ENCODE measurements around the gene SBF1.
"Not testable (repeated sequence)": the region's sequence is repeated elsewhere in the genome, so short reads cannot be mapped to it uniquely, and the experiment has no call there.

Gene SBF1

DNA sequence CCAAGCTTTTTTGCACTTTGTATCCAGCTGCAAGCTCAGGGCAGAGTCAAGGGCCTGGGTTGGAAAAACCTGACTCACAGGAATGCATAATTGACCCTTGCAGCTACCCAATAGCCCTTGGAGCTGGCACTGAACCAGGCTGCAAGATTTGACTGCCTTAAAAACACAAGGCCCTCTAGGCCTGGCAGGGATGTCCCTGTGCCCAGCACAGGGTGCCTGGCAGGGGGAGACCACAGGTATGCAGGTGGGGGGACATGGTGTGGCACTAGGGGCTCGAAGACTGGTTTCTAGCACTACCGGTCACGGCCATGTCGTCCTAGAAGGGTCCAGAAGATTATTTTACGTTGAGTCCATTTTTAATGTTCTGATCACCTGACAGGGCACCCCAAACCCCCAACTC lies 30.2 kb downstream of the SBF1 start:
- DNase-seq: no peak

- no peak for DNase-seq
Observed at GRCh38 chr22:50443801-50444625, 30.8 kb downstream of the SBF1 start.

DNA sequence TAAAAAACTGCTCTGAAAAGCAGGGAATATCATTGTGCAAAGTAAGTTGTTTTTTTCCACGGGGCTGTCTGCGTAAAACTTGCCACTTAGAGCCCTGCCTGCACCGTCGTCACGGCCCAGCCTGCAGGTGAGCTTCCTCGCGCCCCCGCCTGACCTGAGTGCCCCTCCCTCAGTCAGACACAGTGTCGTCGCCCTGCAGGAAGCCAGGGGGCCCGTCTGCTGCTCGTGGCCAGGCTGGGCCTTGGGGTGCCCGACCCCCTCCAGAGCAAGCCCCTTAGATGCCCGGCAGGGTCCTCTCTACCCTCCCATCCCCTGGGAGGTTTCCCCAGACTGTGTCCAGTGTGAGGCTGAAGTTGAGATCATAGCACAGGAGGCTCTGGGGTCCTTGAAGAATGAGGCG lies 31.6 kb downstream of the SBF1 start:
- DNase-seq: no peak

DNA sequence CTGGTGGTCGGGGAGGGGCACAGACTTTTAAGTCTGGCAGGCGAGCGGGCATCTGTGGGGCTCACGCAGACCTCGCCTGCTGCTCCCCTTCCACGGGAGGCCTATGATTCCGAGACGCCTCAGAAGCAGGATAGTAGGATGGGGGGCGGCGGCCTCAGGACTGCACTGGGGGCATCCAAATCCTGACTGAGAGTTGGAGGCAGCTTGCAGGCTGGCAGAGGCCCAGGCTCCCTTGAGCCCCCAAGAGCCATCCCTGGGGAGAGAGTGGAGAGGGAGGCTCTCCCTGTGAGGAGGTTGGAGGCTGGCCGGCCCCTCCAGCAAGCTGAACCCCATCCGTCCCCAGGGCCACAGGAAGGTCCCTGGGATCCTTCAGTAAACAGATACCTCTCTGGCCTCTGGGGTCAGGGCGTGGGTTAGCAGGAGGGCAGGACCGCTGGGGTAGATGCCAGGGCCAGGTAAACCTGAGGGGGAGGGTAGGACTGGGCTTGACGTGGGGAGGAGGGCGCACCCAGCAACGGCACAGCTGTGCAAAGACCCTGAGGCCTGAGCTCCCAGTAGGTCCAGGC lies 33.3 kb downstream of the SBF1 start:
- no peak for DNase-seq

- DNase-seq: no peak
Observed at GRCh38 chr22:50440544-50441249, 34.1 kb downstream of the SBF1 start.

- no peak for DNase-seq
Observed at GRCh38 chr22:50439871-50440331, 34.9 kb downstream of the SBF1 start.

- no peak for DNase-seq
Observed at GRCh38 chr22:50439314-50439870, 35.4 kb downstream of the SBF1 start.

DNA sequence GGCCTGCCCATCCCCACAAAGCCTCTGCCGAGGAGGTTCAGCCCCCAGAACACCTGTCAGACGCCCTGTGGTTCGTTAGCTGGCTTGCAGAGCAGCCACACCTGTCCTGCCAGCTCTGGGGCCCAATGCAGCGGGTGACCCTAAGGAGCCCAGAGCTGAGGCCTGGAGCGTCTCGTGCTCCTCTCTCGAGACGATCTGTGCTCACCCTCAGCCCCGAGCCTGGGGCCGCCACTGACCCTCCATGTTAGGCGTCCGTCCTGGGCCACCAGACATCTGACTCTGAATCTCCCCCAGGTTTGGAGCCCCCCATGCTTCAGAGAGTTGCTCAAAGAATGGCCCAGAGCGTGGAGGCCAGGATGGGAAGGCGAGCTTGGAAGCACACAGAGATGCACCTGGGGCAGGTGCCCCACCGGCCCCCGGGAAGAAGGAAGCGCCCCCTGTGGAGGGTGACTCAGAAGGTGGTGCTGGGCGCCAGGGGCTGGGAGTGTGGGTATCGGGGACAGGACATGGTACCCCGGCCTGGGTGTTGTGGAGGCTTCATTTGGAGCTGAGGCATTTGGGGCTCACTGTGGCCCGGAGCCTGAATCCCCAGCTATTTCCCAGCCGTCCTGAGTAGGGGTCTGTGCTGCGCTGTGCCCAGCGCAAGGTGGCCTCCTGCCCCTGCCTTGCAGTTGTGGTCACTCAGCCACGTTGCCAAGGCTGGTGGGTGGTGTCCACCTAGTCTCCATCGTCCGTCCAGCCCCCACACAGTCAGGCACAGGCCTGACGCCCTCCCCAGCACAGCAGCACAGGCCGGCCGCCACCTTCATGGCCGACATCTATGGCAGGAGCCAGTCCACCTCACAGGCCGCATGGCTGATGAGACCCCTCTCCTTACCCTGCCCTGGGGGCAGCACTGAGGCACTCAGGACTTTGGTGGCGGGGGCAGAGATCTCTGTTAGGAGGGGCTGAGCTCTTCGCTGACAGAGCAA lies 36.2 kb downstream of the SBF1 start:
- DNase-seq: no peak

DNA sequence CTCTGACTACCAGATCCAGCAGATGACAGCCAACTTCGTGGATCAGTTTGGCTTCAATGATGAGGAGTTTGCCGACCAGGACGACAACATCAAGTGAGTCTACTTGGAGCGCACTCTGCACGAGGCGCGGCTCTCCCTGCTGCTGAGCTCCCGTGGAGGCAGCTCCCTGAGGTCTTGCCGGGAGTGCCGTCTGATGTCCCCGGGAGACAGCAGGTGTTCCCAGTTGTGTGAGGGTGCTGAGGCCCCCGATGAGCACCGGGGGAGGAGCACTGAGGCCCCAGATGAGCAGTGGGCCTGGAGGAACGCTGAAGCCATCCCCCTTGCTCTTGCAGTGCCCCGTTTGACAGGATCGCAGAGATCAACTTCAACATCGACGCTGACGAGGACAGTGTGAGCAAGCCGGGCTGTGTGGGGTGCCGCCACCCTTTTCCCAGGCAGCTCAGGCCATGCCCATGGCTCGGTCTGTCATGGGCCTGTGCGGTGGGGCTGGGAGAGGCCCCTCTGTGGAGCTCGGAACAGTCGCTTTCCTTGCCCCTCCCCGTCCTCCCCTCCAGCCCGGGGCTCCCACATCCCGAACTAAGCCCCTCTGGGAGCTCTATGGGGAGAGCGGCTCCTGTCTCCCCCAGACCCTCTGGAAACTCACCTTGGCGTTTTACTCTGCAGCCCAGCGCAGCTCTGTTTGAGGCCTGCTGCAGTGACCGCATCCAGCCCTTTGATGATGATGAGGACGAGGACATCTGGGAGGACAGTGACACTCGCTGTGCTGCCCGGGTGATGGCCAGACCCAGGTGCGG lies 37.1 kb downstream of the SBF1 start:
- DNase-seq: no peak

- DNase-seq: no peak
Observed at GRCh38 chr22:50436841-50437341, 37.9 kb downstream of the SBF1 start.

- no peak for DNase-seq
Observed at GRCh38 chr22:50436015-50436830, 38.6 kb downstream of the SBF1 start.

GRCh38 chr22:50435291-50436014 lies 39.4 kb downstream of the SBF1 start:
- no peak for DNase-seq

DNA sequence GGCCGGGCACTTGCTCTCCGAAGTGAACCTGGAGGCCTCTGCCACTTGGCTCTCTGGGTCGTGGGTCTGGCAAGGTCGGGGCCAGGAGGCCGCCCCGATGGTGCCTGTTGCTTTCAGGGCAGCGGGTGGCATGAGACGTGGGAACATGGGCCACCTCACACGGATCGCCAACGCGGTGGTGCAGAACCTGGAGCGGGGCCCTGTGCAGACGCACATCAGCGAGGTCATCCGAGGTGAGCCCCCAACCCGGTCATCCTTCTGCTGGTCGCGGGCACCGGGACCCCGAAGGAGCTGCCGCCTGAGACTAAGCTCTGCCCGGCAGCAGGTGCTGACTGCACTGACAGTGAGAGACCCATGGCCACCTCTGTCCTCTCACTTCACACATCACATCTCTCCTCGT lies 40.0 kb downstream of the SBF1 start:
- no peak for DNase-seq

GRCh38 chr22:50432877-50433510 lies 41.8 kb downstream of the SBF1 start:
- DNase-seq: not testable (repeated sequence)

DNA sequence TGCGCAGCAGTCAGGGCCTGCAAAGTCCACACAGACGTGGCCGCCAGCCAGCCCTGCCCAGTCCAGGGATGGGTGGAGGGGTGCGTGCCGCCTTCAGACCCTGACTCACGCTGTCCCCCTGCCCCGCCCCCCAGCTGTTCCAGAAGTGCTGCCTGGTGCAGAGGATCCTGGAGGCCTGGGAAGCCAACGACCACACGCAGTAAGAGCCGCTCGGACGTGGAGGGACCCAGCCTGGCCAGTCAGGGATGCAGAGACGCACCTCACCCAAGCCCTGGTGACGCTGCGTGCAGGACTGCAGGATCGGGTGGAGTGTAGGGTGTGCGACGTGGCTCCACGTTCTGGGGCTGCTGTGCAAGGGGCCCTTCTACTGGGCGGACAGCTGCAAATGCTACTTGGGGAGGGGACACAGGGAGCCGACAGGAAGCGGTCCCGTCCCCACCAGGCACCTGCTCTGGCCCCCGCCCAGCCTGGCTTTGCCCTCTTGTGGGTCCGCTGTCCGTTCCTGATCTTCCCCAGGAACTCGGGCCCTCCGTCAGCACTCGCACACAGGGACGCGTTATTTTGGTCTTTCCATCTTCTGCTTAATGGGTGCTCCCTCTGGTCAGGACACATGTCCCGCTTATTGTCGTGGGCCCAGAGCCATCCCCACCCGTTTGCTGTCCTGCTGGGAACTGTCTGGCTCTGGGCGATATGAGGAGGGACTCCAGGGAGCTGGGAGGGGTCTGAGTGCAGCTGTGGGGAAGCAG lies 42.5 kb downstream of the SBF1 start:
- DNase-seq: no peak

- no peak for DNase-seq
Observed at GRCh38 chr22:50425179-50425916, 49.5 kb downstream of the SBF1 start.

GRCh38 chr22:50423956-50424355 lies 50.9 kb downstream of the SBF1 start:
- no peak for DNase-seq
